Measurements from ENCODE around the gene CNTN5.
"Not testable (repeated sequence)": the region's sequence is repeated elsewhere in the genome, so short reads cannot be mapped to it uniquely, and the experiment has no call there.

CNTN5 gene

DNA sequence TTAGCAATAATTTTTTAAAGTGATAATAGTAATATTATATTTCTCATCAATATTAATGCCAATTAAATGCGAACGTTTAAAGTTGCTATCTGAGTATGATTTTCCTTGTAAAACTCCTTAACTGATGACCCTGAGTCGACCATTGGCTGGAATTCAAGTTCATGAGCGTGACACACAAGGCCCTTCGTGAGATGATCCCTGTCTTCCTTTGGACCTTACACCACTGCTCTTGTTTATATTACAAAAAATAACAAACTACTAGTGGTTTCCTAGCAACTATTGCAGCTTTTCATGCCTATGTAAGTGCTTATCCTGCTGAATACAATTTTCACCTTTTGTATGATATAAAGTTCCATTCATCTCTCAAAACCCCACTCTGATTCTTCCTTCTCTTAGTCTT lies 752.9 kb downstream of the CNTN5 start:
- no peak overlapping the region for H3K4me3 Mint-ChIP-seq

DNA sequence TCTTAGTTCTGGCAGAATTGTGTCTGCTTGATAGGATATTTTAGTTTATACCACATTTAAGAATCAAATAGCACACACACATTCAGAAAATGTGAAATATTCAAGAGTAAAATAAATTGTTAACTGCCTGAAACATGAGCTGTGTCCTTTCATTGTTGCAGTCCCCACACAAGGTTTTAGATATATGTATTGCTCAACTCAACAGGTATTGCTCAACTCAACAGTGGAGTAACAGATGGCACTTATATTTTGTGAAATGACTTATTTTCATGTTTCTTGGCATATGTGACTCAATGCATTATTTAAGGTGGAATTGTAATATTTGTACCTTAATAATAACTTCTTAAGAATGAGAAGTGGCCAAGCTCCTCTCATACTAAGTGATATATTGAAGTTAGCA lies 760.3 kb downstream of the CNTN5 start:
- Mint-ChIP-seq H3K36me3 (no peaks in the 10 kb centered on the region), H3K27me3 (no peaks in the 10 kb centered on the region), H3K9me3 (ENCODE audit: low read depth) (peaks cover 12% of the 10 kb centered on the region), H3K4me1 (ENCODE audit: low read depth) (no peaks in the 10 kb centered on the region), H3K27ac (no peak overlapping the region), H3K4me3 (no peak overlapping the region)

More for the DNA sequence above, 752.9 kb downstream of the CNTN5 start:
- H3K27ac Mint-ChIP-seq = no peak overlapping the region
- H3K9me3 Mint-ChIP-seq (ENCODE audit: low read depth) = peaks cover 6% of the 10 kb centered on the region
- H3K27me3 Mint-ChIP-seq = no peaks in the 10 kb centered on the region
- H3K36me3 Mint-ChIP-seq = no peaks in the 10 kb centered on the region
- H3K4me1 Mint-ChIP-seq (ENCODE audit: low read depth) = no peaks in the 10 kb centered on the region

DNA sequence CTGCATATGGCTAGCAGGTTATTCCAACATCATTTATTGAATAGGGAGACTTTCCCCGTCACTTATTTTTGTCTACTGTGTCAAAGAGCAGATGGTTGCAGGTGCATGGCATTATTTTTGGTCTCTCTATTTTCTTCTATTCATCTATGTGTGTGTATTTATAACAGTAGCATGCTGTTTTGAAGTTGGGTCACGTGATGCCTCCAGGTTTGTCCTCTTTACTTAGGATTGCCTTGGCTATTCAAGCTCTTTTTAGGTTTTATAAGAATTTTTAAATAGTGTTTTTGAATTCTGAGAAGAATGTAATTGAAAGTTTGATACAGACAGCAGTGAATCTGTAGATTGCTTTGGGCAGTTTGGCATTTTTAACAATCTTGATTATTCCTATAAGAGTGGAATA lies 770.6 kb downstream of the CNTN5 start:
- Mint-ChIP-seq H3K9me3 (ENCODE audit: low read depth) (peaks cover 13% of the 10 kb centered on the region), H3K36me3 (no peaks in the 10 kb centered on the region), H3K4me1 (ENCODE audit: low read depth) (no peaks in the 10 kb centered on the region), H3K27ac (no peak overlapping the region), H3K4me3 (no peak overlapping the region), H3K27me3 (no peaks in the 10 kb centered on the region)

DNA sequence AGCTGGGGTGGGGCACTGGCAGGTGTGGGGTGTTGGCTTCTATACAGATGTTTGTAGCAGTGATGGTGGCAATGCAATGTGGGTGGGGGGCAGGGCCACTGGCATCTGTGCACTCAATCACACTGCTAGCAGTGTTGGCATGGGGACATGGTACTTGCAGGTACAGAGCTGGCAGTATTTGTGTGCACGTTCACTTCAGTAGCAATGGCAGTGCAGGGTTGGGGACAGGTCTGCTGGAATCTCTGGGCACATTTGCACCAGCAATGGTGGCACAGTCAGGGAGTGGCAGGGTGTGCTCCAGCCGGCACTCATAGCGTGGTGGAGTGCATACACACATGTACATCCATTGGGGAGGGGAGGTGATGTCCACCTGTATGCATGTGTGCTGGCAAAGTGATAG lies 775.2 kb downstream of the CNTN5 start:
- Mint-ChIP-seq H3K27me3 (no peaks in the 10 kb centered on the region), H3K4me3 (no peak overlapping the region), H3K27ac (no peak overlapping the region), H3K36me3 (no peaks in the 10 kb centered on the region), H3K4me1 (ENCODE audit: low read depth) (no peaks in the 10 kb centered on the region), H3K9me3 (ENCODE audit: low read depth) (peaks cover 9% of the 10 kb centered on the region)

DNA sequence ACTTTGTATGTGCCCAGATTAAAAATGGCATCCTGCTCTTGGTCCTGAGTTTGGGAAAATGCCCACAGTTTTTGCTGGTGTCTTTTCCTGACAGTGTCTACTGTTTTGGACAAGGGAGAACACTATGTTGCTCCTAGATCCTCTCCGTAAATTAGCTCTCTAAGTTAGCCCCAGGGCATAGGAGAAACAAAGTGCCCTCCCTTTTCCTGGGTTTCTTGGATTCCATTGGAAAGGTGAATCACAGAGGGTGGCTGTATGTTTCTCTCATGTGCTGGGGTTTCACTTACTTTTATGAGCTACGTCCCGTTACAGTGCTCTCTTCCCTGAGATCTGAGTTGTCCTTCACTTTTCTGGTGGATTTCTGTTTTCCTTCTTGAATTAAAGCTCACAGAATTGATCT lies 782.8 kb downstream of the CNTN5 start:
- Mint-ChIP-seq H3K27me3 (no peaks in the 10 kb centered on the region), H3K36me3 (no peaks in the 10 kb centered on the region), H3K9me3 (ENCODE audit: low read depth) (no peaks in the 10 kb centered on the region), H3K4me3 (no peak overlapping the region), H3K4me1 (ENCODE audit: low read depth) (no peaks in the 10 kb centered on the region), H3K27ac (no peak overlapping the region)

DNA sequence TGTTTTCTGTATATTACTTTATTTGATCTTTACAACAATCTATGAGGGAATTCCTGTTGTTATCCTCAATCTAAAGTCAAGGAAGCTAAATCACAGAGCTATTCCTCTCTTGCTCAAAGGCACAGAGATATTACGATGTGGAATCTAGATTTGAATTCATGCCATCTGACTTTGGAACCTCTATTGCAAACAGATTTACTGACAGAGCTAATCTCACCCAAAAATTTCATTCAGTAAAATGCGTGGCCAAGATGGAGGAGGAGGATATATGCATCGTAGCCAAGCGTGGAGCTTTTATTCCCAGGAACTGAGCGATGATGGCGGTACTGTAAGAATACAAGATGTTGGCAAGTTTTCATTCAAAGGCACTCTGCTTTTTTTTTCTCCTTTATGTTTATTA lies 791.8 kb downstream of the CNTN5 start:
- H3K9me3 Mint-ChIP-seq (ENCODE audit: low read depth) = peaks cover 20% of the 10 kb centered on the region
- no peaks in the 10 kb centered on the region for H3K4me1 Mint-ChIP-seq (ENCODE audit: low read depth)
- no peak overlapping the region for H3K27ac Mint-ChIP-seq
- H3K27me3 Mint-ChIP-seq = no peaks in the 10 kb centered on the region
- no peak overlapping the region for H3K4me3 Mint-ChIP-seq
- no peaks in the 10 kb centered on the region for H3K36me3 Mint-ChIP-seq

DNA sequence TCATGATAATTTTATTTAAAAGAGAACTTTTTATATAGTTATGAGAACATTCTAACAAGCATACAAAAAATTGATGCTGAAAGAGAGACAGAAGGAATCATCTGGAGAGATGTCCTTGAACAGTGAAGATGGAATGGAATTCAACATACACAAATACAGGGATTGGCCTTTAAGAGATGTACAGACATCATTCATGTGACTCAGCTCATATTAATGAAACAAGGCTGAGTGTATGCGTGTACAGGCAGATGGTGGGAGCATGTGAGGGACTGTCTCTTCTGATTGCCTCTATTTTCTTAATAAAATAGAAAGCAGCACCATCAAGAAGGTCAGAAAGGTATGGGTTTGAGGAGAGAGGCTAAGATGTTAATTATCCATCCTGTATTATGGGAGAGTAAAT lies 793.3 kb downstream of the CNTN5 start:
- H3K4me3 Mint-ChIP-seq = no peak overlapping the region
- peaks cover 20% of the 10 kb centered on the region for H3K9me3 Mint-ChIP-seq (ENCODE audit: low read depth)
- H3K4me1 Mint-ChIP-seq (ENCODE audit: low read depth) = no peaks in the 10 kb centered on the region

DNA sequence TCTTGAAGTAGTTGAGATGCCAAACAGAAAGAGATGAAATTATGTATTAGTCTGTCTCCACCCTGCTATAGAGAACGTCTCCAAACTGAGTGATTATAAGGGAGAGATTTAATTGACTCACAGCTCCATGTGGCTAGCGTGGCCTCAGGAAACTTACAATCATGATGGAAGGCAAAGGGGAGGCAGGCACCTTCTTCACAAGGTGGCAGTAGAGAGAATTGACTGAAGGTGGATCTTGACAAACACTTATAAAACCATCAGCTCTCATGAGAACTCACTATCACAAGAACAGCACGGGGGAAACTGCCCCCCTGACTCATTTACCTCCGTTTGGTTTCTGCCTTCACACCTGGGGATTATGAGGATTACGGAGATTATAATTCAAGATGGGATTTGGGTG lies 794.0 kb downstream of the CNTN5 start:
- H3K27me3 Mint-ChIP-seq = no peaks in the 10 kb centered on the region
- H3K9me3 Mint-ChIP-seq (ENCODE audit: low read depth) = peaks cover 25% of the 10 kb centered on the region
- H3K27ac Mint-ChIP-seq = no peak overlapping the region
- no peaks in the 10 kb centered on the region for H3K36me3 Mint-ChIP-seq
- no peak overlapping the region for H3K4me3 Mint-ChIP-seq
- H3K4me1 Mint-ChIP-seq (ENCODE audit: low read depth) = no peaks in the 10 kb centered on the region

More for the DNA sequence above, 793.3 kb downstream of the CNTN5 start:
- Mint-ChIP-seq H3K27me3 (no peaks in the 10 kb centered on the region), H3K36me3 (no peaks in the 10 kb centered on the region), H3K27ac (no peak overlapping the region)

DNA sequence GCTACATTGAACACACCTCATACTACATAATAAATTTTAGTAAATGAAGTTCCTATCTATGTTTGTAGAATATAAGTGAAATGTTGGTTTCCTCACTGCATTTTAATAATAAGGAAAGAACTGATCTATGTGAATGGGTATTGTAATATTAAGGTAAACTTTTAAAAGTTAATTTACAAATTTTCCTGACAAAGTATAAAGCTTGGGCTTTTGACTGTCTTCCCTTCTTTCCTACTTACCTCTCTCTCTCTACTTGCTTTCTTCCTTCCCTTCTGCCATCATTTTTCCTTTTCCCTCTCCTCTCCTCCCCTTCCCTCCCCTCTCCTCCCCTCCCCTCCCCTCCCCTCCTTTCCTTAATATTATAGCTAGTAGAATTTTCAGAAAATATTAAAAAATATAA lies 798.2 kb downstream of the CNTN5 start:
- H3K4me3 Mint-ChIP-seq = no peak overlapping the region
- H3K27ac Mint-ChIP-seq = no peak overlapping the region
- H3K36me3 Mint-ChIP-seq = no peaks in the 10 kb centered on the region
- no peaks in the 10 kb centered on the region for H3K27me3 Mint-ChIP-seq
- H3K4me1 Mint-ChIP-seq (ENCODE audit: low read depth) = no peaks in the 10 kb centered on the region
- peaks cover 24% of the 10 kb centered on the region for H3K9me3 Mint-ChIP-seq (ENCODE audit: low read depth)

DNA sequence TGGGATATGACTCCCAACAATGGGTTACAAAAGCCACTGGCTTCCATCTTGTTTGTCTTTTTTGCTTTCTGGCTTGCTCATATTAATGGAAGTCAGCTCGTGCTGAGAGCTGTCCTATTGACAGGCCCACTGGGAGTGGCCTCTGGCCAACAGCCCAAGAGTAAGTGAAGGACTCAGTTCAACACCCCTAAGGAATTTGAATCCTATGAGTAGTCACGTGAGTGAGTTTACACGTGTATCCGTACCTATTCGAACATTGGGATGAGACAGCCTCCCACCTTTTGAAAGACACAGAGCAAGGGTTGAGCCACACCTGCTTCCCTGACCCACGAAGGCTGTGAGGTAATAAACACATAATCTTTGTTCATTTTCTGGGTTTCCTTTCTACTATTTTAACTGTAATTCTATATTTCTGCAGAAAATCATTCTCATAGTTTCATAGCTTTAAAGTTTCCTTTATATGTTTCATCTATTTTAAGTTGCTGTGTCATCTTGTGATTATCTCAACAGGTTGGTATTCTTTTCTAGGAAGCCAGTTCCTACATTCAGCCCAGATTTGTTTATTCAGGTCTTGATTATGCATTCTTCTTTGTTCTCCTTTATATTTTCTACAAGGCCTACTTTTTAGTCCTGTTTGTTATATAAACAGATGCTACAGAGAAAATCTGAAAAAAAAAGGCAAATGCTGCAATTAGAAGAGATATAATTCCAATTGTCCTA lies 802.3 kb downstream of the CNTN5 start:
- H3K4me3 Mint-ChIP-seq = no peak overlapping the region
- no peaks in the 10 kb centered on the region for H3K27me3 Mint-ChIP-seq
- peaks cover 8% of the 10 kb centered on the region for H3K9me3 Mint-ChIP-seq (ENCODE audit: low read depth)
- H3K27ac Mint-ChIP-seq = no peak overlapping the region
- no peaks in the 10 kb centered on the region for H3K36me3 Mint-ChIP-seq
- H3K4me1 Mint-ChIP-seq (ENCODE audit: low read depth) = no peaks in the 10 kb centered on the region

DNA sequence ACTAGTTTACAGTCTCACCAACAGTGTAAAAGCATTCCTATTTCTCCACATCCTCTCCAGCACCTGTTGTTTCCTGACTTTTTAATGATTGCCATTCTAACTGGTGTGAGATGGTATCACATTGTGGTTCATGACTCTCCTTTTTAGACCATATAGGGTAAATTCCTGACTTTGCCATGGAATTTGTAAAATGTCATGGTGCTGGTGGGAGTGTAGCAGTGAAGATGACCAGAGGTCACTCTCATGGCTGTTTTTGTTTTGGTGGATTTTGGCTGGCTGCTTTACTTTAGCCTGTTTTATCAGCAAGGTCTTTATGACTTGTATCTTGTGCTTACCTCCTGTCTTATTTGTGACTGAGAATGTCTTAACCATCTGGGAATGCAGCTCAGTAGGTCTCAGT lies 816.0 kb downstream of the CNTN5 start:
- H3K27ac Mint-ChIP-seq; H3K4me1 Mint-ChIP-seq (ENCODE audit: low read depth); H3K4me3 Mint-ChIP-seq; H3K9me3 Mint-ChIP-seq (ENCODE audit: low read depth); H3K36me3 Mint-ChIP-seq; H3K27me3 Mint-ChIP-seq: not testable (repeated sequence)

DNA sequence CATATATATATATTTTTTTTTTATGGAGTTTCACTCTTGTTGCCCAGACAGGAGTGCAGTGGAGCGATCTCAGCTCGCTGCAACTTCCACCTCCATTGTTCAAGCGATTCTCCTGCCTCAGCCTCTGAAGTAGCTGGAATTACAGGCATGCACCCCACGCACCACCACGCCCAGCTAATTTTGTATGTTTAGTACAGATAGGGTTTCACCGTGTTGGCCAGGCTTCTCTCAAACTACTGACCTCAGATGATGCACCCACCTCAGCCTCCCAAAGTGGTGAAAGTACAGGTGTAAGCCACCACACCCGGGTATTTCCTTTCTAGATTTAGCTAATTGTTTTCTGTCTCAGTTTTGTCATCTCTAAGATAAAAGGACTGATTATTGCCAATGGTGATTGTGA lies 821.1 kb downstream of the CNTN5 start:
- Mint-ChIP-seq H3K36me3 (no peaks in the 10 kb centered on the region), H3K4me3 (no peak overlapping the region), H3K27me3 (no peaks in the 10 kb centered on the region), H3K9me3 (ENCODE audit: low read depth) (peaks cover 7% of the 10 kb centered on the region), H3K27ac (no peak overlapping the region), H3K4me1 (ENCODE audit: low read depth) (no peaks in the 10 kb centered on the region)

DNA sequence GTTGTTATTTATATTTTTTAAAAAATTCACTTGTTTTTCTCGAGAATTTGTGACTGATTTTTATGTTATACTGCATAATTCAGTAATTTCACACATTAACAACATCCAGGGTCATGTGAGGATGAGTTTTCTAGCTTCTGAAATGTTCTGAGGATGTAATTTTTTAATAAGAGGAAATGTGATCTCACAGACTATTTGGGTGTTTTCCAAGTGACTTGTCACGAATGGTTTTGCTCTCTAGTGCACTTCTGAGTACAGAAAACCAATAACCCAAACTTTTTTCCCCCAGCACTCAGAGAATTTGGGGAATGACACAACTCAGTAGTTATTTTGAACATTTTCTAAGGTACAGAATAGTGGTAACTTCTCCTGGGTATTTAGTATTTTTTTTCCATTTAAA lies 845.2 kb downstream of the CNTN5 start:
- Mint-ChIP-seq H3K9me3 (ENCODE audit: low read depth) (peaks cover 3% of the 10 kb centered on the region), H3K36me3 (no peaks in the 10 kb centered on the region), H3K27ac (no peak overlapping the region), H3K4me3 (no peak overlapping the region), H3K4me1 (ENCODE audit: low read depth) (no peaks in the 10 kb centered on the region), H3K27me3 (no peaks in the 10 kb centered on the region)

DNA sequence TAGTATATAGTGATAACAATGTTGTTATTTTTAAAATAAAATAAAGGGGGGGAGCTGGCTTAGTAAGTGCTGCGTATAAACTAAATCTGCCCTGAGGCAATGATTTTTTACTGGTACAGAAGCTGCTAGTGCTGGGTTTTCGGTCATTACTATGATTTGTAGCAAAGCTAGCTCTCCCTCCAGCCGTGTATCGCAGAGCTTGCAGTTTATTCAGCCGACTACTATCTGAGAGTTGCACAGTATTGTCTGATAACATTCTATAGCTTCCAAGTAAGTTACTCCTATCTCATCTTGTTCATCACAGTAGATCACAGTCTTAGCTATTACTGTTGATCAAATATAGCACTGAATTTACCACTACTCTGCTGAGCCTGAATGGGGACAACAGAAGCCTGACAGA lies 860.9 kb downstream of the CNTN5 start:
- Mint-ChIP-seq H3K27me3 (no peaks in the 10 kb centered on the region), H3K27ac (no peak overlapping the region), H3K4me3 (no peak overlapping the region), H3K9me3 (ENCODE audit: low read depth) (no peaks in the 10 kb centered on the region), H3K4me1 (ENCODE audit: low read depth) (no peaks in the 10 kb centered on the region), H3K36me3 (no peaks in the 10 kb centered on the region)

DNA sequence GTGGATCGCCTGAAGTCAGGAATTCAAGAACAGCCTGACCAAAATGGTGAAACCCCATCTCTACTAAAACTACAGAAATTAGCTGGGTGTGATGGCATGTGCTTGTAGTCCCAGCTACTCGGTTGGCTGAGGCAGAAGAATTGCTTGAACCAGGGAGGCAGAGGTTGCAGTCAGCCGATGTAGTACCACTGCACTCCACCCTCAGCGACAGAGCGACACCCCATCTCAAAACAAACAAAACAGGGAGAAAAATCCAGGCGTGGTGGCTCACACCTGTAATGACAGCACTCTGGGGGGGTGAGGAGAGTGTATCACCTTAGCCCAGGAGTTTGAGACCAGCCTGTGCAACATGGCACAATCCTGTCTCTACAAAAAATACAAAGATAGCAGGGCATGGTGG lies 864.0 kb downstream of the CNTN5 start:
- Mint-ChIP-seq H3K36me3 (no peaks in the 10 kb centered on the region), H3K4me3 (no peak overlapping the region), H3K27ac (no peak overlapping the region), H3K4me1 (ENCODE audit: low read depth) (no peaks in the 10 kb centered on the region), H3K27me3 (no peaks in the 10 kb centered on the region), H3K9me3 (ENCODE audit: low read depth) (no peaks in the 10 kb centered on the region)

DNA sequence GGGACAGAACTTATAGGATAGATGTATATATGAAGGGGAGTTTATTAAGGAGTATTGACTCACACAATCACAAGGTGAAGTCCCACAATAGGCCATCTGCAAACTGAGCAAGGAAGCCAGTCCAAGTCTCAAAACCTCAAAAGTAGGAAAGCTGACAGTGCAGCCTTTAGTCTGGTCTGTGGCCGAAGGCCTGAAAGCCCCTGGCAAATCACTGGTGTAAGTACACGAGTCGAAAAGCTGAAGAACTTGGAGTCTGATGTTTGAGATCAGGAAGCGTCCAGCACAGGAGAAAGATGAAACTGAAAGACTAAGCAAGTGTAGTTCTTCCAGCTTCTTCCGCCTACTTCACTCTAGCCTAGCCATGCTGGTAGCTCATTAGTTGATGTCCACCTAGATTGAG lies 866.7 kb downstream of the CNTN5 start:
- no peaks in the 10 kb centered on the region for H3K4me1 Mint-ChIP-seq (ENCODE audit: low read depth)
- no peaks in the 10 kb centered on the region for H3K36me3 Mint-ChIP-seq
- H3K9me3 Mint-ChIP-seq (ENCODE audit: low read depth) = no peaks in the 10 kb centered on the region
- H3K27me3 Mint-ChIP-seq = no peaks in the 10 kb centered on the region
- no peak overlapping the region for H3K4me3 Mint-ChIP-seq
- H3K27ac Mint-ChIP-seq = no peak overlapping the region
